Neuronal stem cell (in vitro differentiated cells): ENCODE results near the gene AASDH.

ENCODE experiments used
- DNase-seq: peaks from one replicate; pipeline ENCODE4 v3.0.0-alpha.2; 2013; ENCODE audit warnings: low spot score
- H2AFZ ChIP-seq: one replicate; pipeline ENCODE4 v1.6.1; 2013; ENCODE audit warnings: mild to moderate bottlenecking, low read length, inconsistent platforms
- H2AK5ac ChIP-seq: 2 replicates; pipeline ENCODE4 v1.6.1; 2013; ENCODE audit warnings: low read depth, mild to moderate bottlenecking, inconsistent platforms, low read length, moderate library complexity, mixed read lengths
- H2BK120ac ChIP-seq: 2 replicates; pipeline ENCODE4 v1.6.1; 2013; ENCODE audit warnings: low read depth, mild to moderate bottlenecking, inconsistent platforms, low read length, moderate library complexity, mixed read lengths
- H2BK12ac ChIP-seq: one replicate; pipeline ENCODE4 v1.6.1; 2013; ENCODE audit warnings: low read length, inconsistent platforms
- H2BK15ac ChIP-seq: 2 replicates; pipeline ENCODE4 v1.6.1; 2013; ENCODE audit warnings: mild to moderate bottlenecking, low read length, inconsistent platforms, mixed read lengths
- H2BK5ac ChIP-seq: one replicate; pipeline ENCODE4 v1.6.1; 2013; ENCODE audit warnings: inconsistent platforms, mild to moderate bottlenecking, low read length, moderate library complexity
- H3K14ac ChIP-seq: one replicate; pipeline ENCODE4 v1.6.1; 2013; ENCODE audit warnings: low read length, inconsistent platforms
- H3K18ac ChIP-seq: 2 replicates; pipeline ENCODE4 v1.6.1; 2013; ENCODE audit warnings: low read length, inconsistent platforms
- H3K23ac ChIP-seq: 2 replicates; pipeline ENCODE4 v1.6.1; 2013; ENCODE audit warnings: low read depth, mild to moderate bottlenecking, mixed read lengths, low read length, inconsistent platforms; ENCODE audit not compliant: poor library complexity
- H3K27ac ChIP-seq: replicated peaks from 3 replicates; pipeline ENCODE4 v1.5.1; 2013; ENCODE audit warnings: low read length, inconsistent platforms
- H3K27me3 ChIP-seq, 3 experiments: 2 replicates each; pipeline ENCODE4 v1.6.1; 2013; ENCODE audit warnings: low read length in 3 of 3, mild to moderate bottlenecking in 2 of 3, inconsistent platforms in 1 of 3, low read depth in 1 of 3, mixed read lengths in 1 of 3, moderate library complexity in 1 of 3; ENCODE audit not compliant: control insufficient read depth in 3 of 3, insufficient read depth in 3 of 3
- H3K36me3 ChIP-seq, 2 donors: replicated peaks in 1 of 2; 2 replicates each; pipeline ENCODE4 v1.6.1; 2013; ENCODE audit warnings: low read length in 2 of 2; ENCODE audit not compliant: control insufficient read depth in 2 of 2, insufficient read depth in 2 of 2
- H3K4ac ChIP-seq: 2 replicates; pipeline ENCODE4 v1.6.1; 2013; ENCODE audit warnings: inconsistent platforms, mild to moderate bottlenecking, low read length, moderate library complexity
- H3K4me1 ChIP-seq, 2 donors: 1 replicate in 1 of 2; 2 replicates in 1 of 2; pipeline ENCODE4 v1.6.1; 2013; ENCODE audit warnings: low read length in 2 of 2, low read depth in 1 of 2; ENCODE audit not compliant: control insufficient read depth in 2 of 2, insufficient read depth in 1 of 2
- H3K4me2 ChIP-seq: one replicate; pipeline ENCODE4 v1.6.1; 2013; ENCODE audit warnings: mild to moderate bottlenecking, low read length, inconsistent platforms; ENCODE audit not compliant: insufficient read depth, poor library complexity, severe bottlenecking
- H3K4me3 ChIP-seq, 2 donors: 2 replicates each; pipeline ENCODE4 v1.5.1; 2013; ENCODE audit warnings: low read length in 2 of 2, mild to moderate bottlenecking in 2 of 2, inconsistent platforms in 1 of 2, moderate library complexity in 1 of 2
- H3K79me1 ChIP-seq: one replicate; pipeline ENCODE4 v1.6.1; 2013; ENCODE audit warnings: low read depth, mild to moderate bottlenecking, inconsistent platforms, low read length, moderate library complexity
- H3K9ac ChIP-seq: one replicate; pipeline ENCODE4 v1.6.1; 2013; ENCODE audit warnings: mild to moderate bottlenecking, low read depth, low read length, inconsistent platforms; ENCODE audit not compliant: poor library complexity
- H3K9me3 ChIP-seq, 2 donors: replicated peaks in 1 of 2; 2 replicates each; pipeline versions ENCODE3 to v1.6.1; 2013; ENCODE audit warnings: low read length in 2 of 2, mild to moderate bottlenecking in 2 of 2, inconsistent platforms in 1 of 2, low read depth in 1 of 2, mixed read lengths in 1 of 2, moderate library complexity in 1 of 2; ENCODE audit not compliant: control insufficient read depth in 2 of 2, insufficient read depth in 1 of 2
- H4K8ac ChIP-seq: one replicate; pipeline ENCODE4 v1.6.1; 2013; ENCODE audit warnings: low read depth, mild to moderate bottlenecking, inconsistent platforms, low read length, moderate library complexity
- H4K91ac ChIP-seq: one replicate; pipeline ENCODE4 v1.6.1; 2013; ENCODE audit warnings: low read length, low read depth, mild to moderate bottlenecking, inconsistent platforms; ENCODE audit not compliant: poor library complexity
- WGBS, 2 donors: extraction: QIAGEN DNeasy Blood & Tissue Kit; methylation state at CpG; one replicate each; pipeline ENCODE4 v1.1.7; 2013; ENCODE audit warnings: missing lambda C conversion rate in 2 of 2, mixed read lengths in 1 of 2; ENCODE audit not compliant: insufficient read length in 2 of 2, insufficient replicate concordance in 1 of 2; ENCODE audit errors: extremely low coverage in 2 of 2; 5-methylcytosine and 5-hydroxymethylcytosine counted together

Gene AASDH

DNA sequence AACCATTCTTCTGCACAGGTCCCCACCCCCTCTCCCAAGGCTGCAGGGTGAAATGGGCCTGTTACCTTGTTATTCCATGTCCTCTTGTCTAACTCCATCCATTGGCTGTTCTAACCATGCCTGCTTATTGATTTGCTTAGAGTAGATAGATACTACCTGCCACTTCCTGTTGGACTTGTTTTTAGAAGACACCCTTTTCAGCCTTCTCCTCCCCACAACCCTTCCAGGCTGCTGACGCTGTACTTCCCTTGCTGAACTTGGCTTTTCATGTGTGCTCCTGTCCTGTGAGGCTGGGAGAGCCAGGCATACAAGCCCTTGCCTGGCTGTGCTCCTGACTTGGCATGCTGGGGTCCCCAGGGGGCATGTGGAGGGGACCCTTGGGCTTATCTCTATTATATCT is 81.9 kb downstream of the AASDH start:
- peaks cover 20 to 24% of the 10 kb centered on the region in 2 donors for H3K36me3 ChIP-seq
- no peak overlapping the region for H4K91ac ChIP-seq
- H2BK12ac ChIP-seq, result no peak overlapping the region
- no peak overlapping the region for H2AFZ ChIP-seq
- no peak overlapping the region for H3K4ac ChIP-seq
- no CpG with 5 or more reads among the region's 1 CpG for WGBS, 2 donors
- no peak overlapping the region for H3K14ac ChIP-seq
- no peak overlapping the region for H2BK5ac ChIP-seq
- no peak overlapping the region for H3K27ac ChIP-seq
- no peaks in the 10 kb centered on the region for H3K79me1 ChIP-seq
- no peak overlapping the region for H2BK120ac ChIP-seq
- no peaks in the 10 kb centered on the region for H3K27me3 ChIP-seq
- H3K18ac ChIP-seq, result no peak overlapping the region
- no peak overlapping the region for H2AK5ac ChIP-seq
- no peak overlapping the region for H3K9ac ChIP-seq
- no peak for DNase-seq
- no peak overlapping the region for H2BK15ac ChIP-seq
- H3K4me3 ChIP-seq, result no peak overlapping the region
- no peak overlapping the region for H3K4me2 ChIP-seq
- H4K8ac ChIP-seq, result no peak overlapping the region
- H3K4me1 ChIP-seq, result peaks cover 1 to 12% of the 10 kb centered on the region in 2 donors
- H3K9me3 ChIP-seq, result no peaks in the 10 kb centered on the region
- no peak overlapping the region for H3K23ac ChIP-seq

- Histone ChIP-seq H2AK5ac (no peak overlapping the region), H2BK120ac (no peak overlapping the region), H3K4ac (no peak overlapping the region), H2BK5ac (no peak overlapping the region), H2BK12ac (no peak overlapping the region), H3K79me1 (no peaks in the 10 kb centered on the region), H3K18ac (no peak overlapping the region), H2BK15ac (no peak overlapping the region), H2AFZ (no peak overlapping the region), H4K8ac (no peak overlapping the region), H3K27me3 (no peaks in the 10 kb centered on the region), H3K4me3 (no peak overlapping the region), H3K36me3 (peaks cover 16% of the 10 kb centered on the region in 2 donors), H4K91ac (no peak overlapping the region), H3K4me2 (no peak overlapping the region), H3K14ac (no peak overlapping the region), H3K27ac (no peak overlapping the region), H3K9me3 (no peaks in the 10 kb centered on the region), H3K9ac (no peak overlapping the region), H3K23ac (no peak overlapping the region), H3K4me1 (peaks cover 1 to 12% of the 10 kb centered on the region in 2 donors)
- no CpG with 5 or more reads among the region's 2 CpGs for WGBS, 2 donors
- no peak for DNase-seq
Measured at GRCh38 chr4:56303921-56304320, 83.4 kb downstream of the AASDH start.

GRCh38 chr4:56302760-56303159 is 84.5 kb downstream of the AASDH start:
- H3K79me1 ChIP-seq, result no peaks in the 10 kb centered on the region
- H4K8ac ChIP-seq, result no peak overlapping the region
- H2BK5ac ChIP-seq, result no peak overlapping the region
- H3K23ac ChIP-seq, result no peak overlapping the region
- H2BK15ac ChIP-seq, result no peak overlapping the region
- no peak overlapping the region for H3K4me3 ChIP-seq
- no peak overlapping the region for H3K9ac ChIP-seq
- H2AK5ac ChIP-seq, result no peak overlapping the region
- WGBS, 2 donors, result no CpG with 5 or more reads among the region's 3 CpGs
- H3K14ac ChIP-seq, result no peak overlapping the region
- H3K9me3 ChIP-seq, result no peaks in the 10 kb centered on the region
- no peak overlapping the region for H3K27ac ChIP-seq
- no peak overlapping the region for H4K91ac ChIP-seq
- H2AFZ ChIP-seq, result no peak overlapping the region
- H2BK120ac ChIP-seq, result no peak overlapping the region
- peaks cover 6 to 13% of the 10 kb centered on the region in 2 donors for H3K4me1 ChIP-seq
- no peak overlapping the region for H3K4ac ChIP-seq
- no peak overlapping the region for H3K4me2 ChIP-seq
- no peak overlapping the region for H3K18ac ChIP-seq
- DNase-seq, result no peak
- H3K27me3 ChIP-seq, result no peaks in the 10 kb centered on the region
- H2BK12ac ChIP-seq, result no peak overlapping the region
- peaks cover 6 to 12% of the 10 kb centered on the region in 2 donors for H3K36me3 ChIP-seq

DNA sequence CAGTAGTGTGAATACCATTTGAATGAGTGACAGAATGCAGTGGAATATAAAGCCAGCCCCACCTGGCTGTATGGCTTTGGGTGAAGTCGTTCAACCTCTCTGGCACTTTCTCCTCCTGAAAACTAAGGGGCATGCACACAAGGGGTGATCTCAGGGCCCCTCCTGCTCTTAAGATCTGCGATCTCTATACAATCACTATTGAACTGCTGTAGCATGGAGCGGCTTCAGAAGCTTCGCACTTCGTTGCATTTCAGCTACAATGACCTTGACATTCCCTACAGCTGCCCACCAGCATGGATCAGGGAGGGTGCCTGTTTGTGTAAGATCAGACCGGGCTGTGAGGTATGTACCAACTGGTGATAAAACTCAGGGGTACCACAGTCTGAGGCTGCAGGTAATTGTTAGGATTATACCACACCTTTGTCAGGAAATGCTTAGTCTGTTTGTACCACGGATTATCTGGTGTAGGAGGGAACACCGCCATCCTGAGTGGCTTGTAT is 85.2 kb downstream of the AASDH start:
- no peak for DNase-seq
- peak overlapping the region; percentile 29 for H2AK5ac ChIP-seq
- H2BK5ac ChIP-seq, result no peak overlapping the region
- H3K27me3 ChIP-seq, result no peaks in the 10 kb centered on the region
- peak overlapping the region in 1 of 2 donors; percentile 55 for H3K4me3 ChIP-seq
- H3K9ac ChIP-seq, result no peak overlapping the region
- no peak overlapping the region for H2BK15ac ChIP-seq
- no peak overlapping the region for H4K8ac ChIP-seq
- H3K36me3 ChIP-seq, result peaks cover 0 to 7% of the 10 kb centered on the region in 2 donors
- H3K14ac ChIP-seq, result no peak overlapping the region
- no peak overlapping the region for H3K18ac ChIP-seq
- H2BK12ac ChIP-seq, result no peak overlapping the region
- no peak overlapping the region for H2AFZ ChIP-seq
- no peak overlapping the region for H3K4ac ChIP-seq
- H3K27ac ChIP-seq, result no peak overlapping the region
- no peak overlapping the region for H3K4me2 ChIP-seq
- no peaks in the 10 kb centered on the region for H3K79me1 ChIP-seq
- no peaks in the 10 kb centered on the region for H3K9me3 ChIP-seq
- no CpG with 5 or more reads among the region's 8 CpGs for WGBS, 2 donors
- no peak overlapping the region for H2BK120ac ChIP-seq
- no peak overlapping the region for H3K23ac ChIP-seq
- H4K91ac ChIP-seq, result no peak overlapping the region
- H3K4me1 ChIP-seq, result peaks cover 8 to 16% of the 10 kb centered on the region in 2 donors
